Embryonic facial prominence (tissue), 1 donor: ENCODE results near the gene ME1.
"Not testable (repeated sequence)": the region's sequence is repeated elsewhere in the genome, so short reads cannot be mapped to it uniquely, and the experiment has no call there.

Experiments
- DNase-seq: peaks from one replicate; pipeline ENCODE4 v3.0.0-alpha.2; 2016; ENCODE audit errors: extremely low spot score

The ME1 gene

DNA sequence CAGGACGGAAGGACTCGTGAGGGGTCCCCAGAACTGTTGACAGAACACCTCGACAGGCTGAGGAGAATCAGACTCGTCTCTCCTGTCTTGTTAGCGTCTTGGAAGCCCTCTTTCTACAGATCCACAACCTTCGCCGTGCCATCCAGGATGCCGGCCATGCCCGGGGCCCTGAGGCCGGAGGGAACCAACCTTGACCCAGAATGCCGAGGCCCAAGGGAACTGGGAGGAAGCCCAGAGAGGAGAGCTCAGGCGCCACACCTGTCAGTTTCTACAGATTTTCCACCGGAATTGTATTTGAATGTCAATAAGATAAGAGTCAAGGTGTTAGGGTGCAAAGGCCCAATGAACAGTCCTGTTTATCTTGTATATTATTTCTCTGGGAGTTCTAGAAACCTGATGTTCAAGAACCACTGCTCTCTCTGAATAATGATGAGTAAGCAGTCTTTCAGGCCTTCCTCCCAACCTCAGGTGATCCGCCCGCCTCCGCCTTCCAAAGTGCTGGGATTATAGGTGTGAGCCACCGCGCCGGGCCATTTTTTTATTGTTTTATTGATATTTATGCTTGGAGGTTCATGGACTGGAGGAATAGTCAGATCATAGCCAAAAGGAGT lies 799 bp upstream of the ME1 start:
- DNase-seq: no peak

GRCh38 chr6:83429857-83430610 lies 817 bp downstream of the ME1 start:
- no peak for DNase-seq

GRCh38 chr6:83429269-83429668 lies 1.6 kb downstream of the ME1 start:
- no peak for DNase-seq

DNA sequence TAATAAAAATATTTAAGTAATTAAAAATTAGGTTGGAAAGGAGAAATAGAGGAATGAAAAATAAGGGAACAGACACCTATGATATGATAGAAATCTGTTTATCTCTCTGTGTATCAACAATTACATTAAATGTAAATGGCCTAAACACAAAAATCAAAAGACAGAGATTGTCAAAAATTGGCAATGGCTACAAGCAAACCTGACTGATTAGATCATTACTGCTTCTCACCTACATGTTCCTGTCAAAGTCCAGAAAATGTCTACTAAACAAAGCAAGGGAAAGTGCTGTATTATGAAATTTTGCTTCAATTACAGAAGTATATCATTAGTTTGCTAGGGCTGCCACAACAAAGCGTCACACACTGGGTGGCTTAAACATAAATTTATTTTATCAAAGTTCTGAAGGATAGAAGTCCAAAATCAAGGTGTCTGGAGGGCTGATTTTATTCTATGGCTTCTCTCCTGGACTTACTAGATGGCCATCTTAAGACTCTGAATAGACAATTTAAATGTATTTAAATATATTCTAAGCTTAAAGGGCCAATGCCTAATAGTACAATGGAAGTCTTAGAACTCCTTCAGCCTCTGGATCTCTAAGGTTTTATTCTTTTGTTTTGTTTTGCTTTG lies 6.3 kb downstream of the ME1 start:
- DNase-seq: no peak

DNA sequence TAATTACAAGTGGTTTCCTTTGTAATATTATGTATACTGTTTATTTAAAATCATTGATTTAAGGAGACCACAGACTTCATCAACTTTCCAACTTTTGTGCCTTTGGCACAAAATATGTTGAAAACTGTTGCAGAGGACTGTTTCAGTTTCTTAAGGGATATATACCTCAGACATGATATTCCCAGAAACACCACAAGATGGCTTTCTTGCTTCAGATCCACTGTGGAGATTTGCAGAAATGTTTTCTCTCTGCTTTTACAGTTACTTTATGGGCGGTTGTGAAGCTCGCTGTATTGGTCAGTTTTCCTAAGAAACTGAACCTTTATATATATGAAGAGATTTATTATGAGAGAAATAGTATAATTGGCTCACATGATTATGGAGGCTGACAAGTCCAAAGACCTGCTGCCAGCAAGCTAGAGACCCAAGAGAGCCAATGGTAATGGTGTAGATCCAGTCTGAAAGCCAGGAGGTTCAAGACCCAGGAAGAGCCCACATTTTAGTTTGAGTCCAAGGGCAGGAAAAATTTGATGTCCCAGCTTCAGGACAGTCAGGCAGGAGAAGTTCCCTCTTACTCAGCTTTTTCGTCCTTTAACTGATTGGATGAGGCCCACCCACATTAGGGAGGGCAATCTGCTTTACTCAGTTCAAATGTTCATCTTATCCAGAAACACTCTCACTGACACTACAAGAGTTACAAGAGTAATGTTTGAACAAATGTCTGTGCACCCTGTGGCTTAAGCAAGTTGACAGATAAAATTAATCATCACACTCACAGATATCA lies 12.8 kb downstream of the ME1 start:
- DNase-seq: peak; percentile 14

GRCh38 chr6:83413068-83413467 lies 17.8 kb downstream of the ME1 start:
- no peak for DNase-seq

- DNase-seq: no peak
Observed at GRCh38 chr6:83411731-83412130, 19.1 kb downstream of the ME1 start.

DNA sequence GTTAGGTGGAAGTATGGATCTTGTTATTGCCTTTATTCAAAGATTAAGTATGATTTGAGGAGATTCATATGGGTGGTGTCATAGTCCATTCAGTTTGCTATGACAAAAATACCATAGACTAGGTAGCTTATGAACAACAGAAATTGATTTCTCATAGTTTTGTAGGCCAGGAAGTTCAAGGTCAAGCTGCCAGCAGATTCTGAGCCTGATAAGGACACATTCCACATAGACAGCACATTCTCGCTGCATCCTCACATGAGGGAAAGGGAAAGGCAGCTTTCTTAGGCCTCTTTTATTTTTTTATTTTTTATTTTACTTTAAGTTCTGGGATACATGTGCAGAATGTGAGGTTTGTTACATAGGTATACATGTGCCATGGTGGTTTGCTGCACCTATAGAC lies 27.7 kb downstream of the ME1 start:
- no peak for DNase-seq

GRCh38 chr6:83389606-83390005 lies 41.2 kb downstream of the ME1 start:
- DNase-seq: no peak

GRCh38 chr6:83385473-83385872 lies 45.4 kb downstream of the ME1 start:
- DNase-seq: no peak

DNA sequence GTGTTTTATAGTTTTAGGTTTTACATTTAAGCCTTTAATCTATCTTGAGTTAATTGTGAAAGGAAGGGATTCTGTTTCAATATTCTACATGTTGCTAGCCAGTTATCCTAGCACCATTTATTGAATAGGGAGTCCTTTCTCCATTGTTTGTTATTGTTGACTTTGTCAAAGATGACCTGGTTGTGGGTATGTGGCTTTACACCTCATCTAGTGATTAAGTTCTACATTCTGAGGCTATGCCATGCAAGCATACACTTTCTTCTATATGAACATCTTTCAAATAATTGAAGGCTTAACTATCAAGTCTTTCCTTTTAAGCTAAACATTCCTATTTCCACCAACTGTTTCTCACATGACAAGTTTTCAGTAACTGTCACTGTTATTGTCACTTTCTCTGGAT lies 46.1 kb downstream of the ME1 start:
- DNase-seq: no peak

DNA sequence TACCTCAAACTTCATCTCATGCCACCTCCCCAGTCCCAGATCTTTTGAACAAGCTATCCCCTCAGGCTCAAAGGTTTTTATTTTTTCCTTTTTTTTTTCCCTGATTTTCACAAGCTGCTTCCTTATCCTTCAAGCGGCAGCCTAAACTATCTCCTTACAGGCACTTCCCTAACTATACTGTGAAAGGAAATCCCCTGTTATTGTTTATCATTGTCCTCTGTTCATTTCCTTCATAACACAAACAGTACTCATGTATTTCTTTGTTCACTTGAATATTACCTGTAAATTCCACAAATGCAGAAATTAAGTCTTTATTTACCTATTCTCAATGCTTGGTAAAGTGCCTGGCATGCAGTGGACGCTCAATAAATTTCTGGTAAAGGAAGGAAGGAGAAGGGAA lies 48.9 kb downstream of the ME1 start:
- no peak for DNase-seq

DNA sequence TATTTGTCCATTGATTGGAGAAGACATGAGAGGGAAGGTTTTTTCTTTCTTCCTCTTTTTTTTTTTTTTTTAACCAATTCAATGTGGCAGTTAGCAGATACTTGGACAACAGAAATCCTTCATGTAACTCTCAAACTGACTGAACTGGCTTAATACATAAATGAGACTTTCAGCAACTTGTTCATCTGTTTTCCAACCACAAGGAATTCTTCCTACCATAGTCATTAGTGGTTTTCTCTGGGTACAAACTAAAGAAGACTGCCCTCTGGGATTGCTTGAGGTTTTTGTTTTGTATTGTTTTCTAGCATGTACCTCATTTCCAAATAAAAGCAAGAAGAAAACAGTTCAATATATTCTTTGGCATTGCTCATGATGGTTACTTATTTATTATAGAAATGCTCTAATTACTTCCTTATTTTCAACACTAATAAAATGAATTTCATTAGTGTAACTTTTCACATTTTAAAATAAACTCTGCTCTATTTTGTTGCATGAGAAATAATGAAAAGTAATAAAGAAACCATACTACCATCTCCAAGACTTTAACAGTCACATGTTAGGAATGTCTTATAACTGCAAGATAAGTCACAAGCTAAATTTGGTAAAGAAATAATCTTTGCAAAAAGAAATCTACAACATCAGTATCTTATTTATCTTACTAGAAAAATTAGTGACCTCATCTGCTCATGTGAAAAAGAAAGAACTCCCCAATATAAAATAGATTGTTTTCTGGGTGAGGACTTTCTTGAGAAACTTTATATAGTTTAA lies 52.0 kb downstream of the ME1 start:
- DNase-seq: no peak

DNA sequence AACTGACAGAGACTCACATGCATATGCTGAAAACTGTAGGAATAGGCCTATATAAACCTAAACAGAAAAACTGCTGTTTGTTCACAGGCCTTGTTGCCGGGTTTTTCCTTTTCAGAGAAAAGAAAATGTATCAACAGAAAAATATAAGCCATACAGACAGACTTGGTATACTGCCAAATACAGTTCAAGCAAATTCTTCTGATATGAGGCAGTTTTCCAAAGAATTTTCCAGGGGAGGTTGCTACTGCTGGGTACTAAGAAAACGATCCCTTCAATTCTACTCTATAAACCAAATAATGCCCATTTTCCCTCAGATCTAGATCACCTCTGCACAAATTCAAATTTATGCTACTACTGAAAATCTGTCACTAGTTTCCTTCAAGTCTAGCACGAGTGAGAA lies 59.4 kb downstream of the ME1 start:
- DNase-seq: peak; percentile 34

DNA sequence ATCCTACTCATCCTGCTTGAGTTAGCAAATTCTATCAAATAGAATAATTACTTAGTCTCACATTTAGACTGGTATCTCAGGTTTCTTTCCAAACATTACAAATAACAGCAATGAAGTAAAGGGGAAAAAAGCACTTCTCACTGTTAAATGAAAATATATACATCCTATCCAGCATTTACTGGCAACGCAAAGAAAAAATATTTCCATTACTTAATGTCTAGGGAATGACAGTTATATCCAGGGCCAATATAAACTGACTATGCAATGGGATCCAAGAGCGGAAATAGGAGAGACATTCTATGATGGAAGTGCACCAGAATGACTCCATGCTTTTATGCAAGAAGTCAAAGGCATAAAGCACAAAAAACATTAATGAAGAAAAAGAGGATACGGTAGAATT lies 60.3 kb downstream of the ME1 start:
- peak; percentile 33 for DNase-seq

DNA sequence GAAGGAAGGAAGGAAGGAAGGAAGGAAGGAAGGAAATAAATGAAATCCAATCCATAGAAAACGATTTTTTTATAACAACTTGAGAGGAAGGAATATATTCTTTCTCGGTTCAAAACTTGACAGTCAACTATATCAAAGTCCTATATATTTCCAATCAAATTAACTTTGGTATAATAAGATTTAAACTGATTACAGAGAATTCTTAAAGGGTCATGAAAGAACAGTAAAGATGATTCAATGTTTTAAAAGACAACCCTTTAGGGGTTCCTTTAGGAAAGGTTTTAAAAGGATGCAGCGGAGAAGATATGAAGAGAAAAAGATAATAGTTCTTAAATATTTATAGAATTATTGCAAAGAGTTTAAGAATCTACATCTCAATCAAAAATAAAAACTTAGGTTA lies 61.2 kb downstream of the ME1 start:
- DNase-seq: no peak

- no peak for DNase-seq
Observed at GRCh38 chr6:83368577-83368976, 62.3 kb downstream of the ME1 start.

DNA sequence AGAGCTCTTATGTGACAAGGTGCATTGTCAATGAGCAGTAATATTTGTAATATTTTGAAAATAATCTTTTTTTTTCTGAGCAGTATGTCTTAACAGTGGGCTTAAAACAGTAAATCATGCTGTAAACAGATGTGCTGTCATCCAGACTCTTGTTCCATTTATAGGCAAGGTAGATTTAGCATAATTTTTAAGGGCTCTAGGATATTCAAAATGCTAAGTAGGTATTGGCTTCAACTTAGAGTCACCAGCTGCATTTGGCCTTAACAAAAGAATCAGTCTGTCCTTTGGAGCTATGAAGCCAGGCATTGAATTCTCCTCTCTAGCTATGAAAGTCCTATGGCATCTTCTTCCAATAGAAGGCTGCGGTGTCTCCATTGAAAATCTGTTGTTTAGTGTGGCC lies 63.7 kb downstream of the ME1 start:
- DNase-seq: no peak

GRCh38 chr6:83365931-83366330 lies 64.9 kb downstream of the ME1 start:
- no peak for DNase-seq

GRCh38 chr6:83362349-83362748 lies 68.5 kb downstream of the ME1 start:
- not testable (repeated sequence) for DNase-seq

DNA sequence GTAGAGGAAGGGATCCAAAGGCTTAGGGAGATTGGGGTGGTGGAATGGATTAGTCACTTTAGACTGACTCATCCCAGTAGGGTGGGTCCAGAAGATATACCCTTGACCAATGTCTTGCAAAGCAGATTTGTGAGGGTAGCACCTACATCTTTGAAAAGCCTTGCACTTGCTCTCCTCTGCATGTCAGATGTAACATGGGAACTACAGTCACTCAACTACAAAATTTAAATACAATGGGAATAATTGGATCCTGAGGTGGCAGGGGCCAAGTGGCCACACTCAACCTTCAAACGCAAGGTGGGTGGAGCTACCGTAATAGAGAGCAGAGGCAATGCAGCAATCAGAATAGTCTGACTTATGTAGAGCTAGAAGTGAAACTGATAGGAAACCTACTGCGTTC lies 71.2 kb downstream of the ME1 start:
- DNase-seq: no peak

DNA sequence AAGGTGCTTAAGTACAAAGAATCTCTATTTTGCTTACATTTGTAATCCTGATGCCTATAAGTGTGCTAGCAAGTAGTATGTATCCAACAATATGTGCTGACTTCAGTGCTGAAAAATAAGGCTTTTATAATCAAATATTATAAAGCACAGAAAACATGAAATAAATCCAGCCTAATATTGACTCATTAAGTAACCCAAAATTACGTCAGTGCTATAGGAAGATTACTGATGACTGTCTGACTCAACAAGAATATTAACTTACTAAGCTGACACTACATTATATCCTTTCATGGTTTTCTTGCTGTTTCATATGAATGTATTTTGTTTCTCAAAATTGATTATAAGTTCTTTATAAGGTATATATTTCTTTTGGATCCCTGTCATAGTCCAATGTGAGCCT lies 76.1 kb downstream of the ME1 start:
- no peak for DNase-seq
